ENCODE data around the gene SOCS7.
"Not testable (repeated sequence)": the region's sequence is repeated elsewhere in the genome, so short reads cannot be mapped to it uniquely, and the experiment has no call there.

Gene SOCS7

GRCh38 chr17:38421871-38422827, 70.5 kb downstream of the SOCS7 start:
- DNase-seq = no peak

GRCh38 chr17:38424297-38424972, 72.8 kb downstream of the SOCS7 start:
- no peak for DNase-seq

- DNase-seq = no peak
These were observed 73.4 kb downstream of the SOCS7 start for GRCh38 chr17:38425031-38425430.

GRCh38 chr17:38425744-38426143, 74.1 kb downstream of the SOCS7 start:
- DNase-seq = no peak

GRCh38 chr17:38426441-38426840, 74.8 kb downstream of the SOCS7 start:
- no peak for DNase-seq

- no peak for DNase-seq
These were observed 75.7 kb downstream of the SOCS7 start for GRCh38 chr17:38427160-38427949.

GRCh38 chr17:38428112-38428642, 76.5 kb downstream of the SOCS7 start, which contains the start of gene ARHGAP23:
ARHGAP23 (plus strand) TSS chr17:38428464; CDS start chr17:38428486, 22 bp downstream.
- DNase-seq = no peak

- DNase-seq = no peak
These were observed 77.2 kb downstream of the SOCS7 start for GRCh38 chr17:38428643-38429371.

GRCh38 chr17:38429476-38430100, 77.9 kb downstream of the SOCS7 start:
- DNase-seq = no peak

GRCh38 chr17:38430316-38430715, 78.7 kb downstream of the SOCS7 start:
- no peak for DNase-seq

- DNase-seq = no peak
These were observed 79.2 kb downstream of the SOCS7 start for GRCh38 chr17:38430822-38431221.

- no peak for DNase-seq
These were observed 79.9 kb downstream of the SOCS7 start for GRCh38 chr17:38431346-38432145.

GRCh38 chr17:38434178-38434665, 82.6 kb downstream of the SOCS7 start:
- DNase-seq = no peak

GRCh38 chr17:38435795-38436194, 84.2 kb downstream of the SOCS7 start:
- DNase-seq = no peak

- no peak for DNase-seq
These were observed 84.7 kb downstream of the SOCS7 start for GRCh38 chr17:38436386-38436785.

- DNase-seq = not testable (repeated sequence)
These were observed 85.7 kb downstream of the SOCS7 start for GRCh38 chr17:38437313-38437712.

- no peak for DNase-seq
These were observed 87.8 kb downstream of the SOCS7 start for GRCh38 chr17:38439436-38439835.

- DNase-seq = no peak
These were observed 89.2 kb downstream of the SOCS7 start for GRCh38 chr17:38440614-38441397.

- DNase-seq = no peak
These were observed 89.9 kb downstream of the SOCS7 start for GRCh38 chr17:38441429-38442061.
